IMR-90 (cell line): ENCODE measurements around the gene MET. TPM values are rescaled to one million over a fixed set of nuclear protein-coding genes. Genes with fewer than 3 reads are reported as not detected.

ENCODE experiments used
- ATAC-seq: fragments of 200-7000 bp; cut with Tn5 transposase; 2 replicates; pipeline ENCODE4 v1.9.1; 2020; ENCODE audit warnings: low read depth, mild to moderate bottlenecking, moderate library complexity
- BruUV-seq: library from RNA; stranded (reverse); fragments of 400-500 nt; replicated peaks from 2 replicates; lab custom pipeline; 2021; lab: Mats Ljungman, UMichigan
- CTCF ChIA-PET: fragments of 300-600 bp; formaldehyde crosslinking; extraction: SDS; loops from one replicate; lab custom pipeline; 2021; ENCODE audit warnings: antibody characterized with exemption; lab: Yijun Ruan, JAX
- POLR2A ChIA-PET: fragments of 300-600 bp; sonication (Branson Sonifier 250); formaldehyde crosslinking; loops from one replicate; lab custom pipeline; 2022; ENCODE audit warnings: antibody characterized with exemption; ENCODE audit not compliant: unreplicated experiment; lab: Charles Lee
- DNase-seq: peaks from one replicate; pipeline ENCODE4 v3.0.0; 2013
- H2AFZ ChIP-seq: replicated peaks from 2 replicates; pipeline ENCODE3; 2013; ENCODE audit warnings: low read length, mild to moderate bottlenecking; ENCODE audit not compliant: poor library complexity
- H2AK5ac ChIP-seq: 2 replicates; pipeline ENCODE4 v1.6.1; 2013; ENCODE audit warnings: low read depth, low read length, inconsistent platforms
- H2AK9ac ChIP-seq: replicated peaks from 2 replicates; pipeline ENCODE3; 2013; ENCODE audit warnings: mild to moderate bottlenecking, low read depth, low read length, moderate library complexity; ENCODE audit not compliant: poor library complexity
- H2BK120ac ChIP-seq: 2 replicates; pipeline ENCODE4 v1.6.1; 2013; ENCODE audit warnings: low read depth, low read length, inconsistent platforms
- H2BK15ac ChIP-seq: 3 replicates; pipeline ENCODE4 v1.6.1; 2013; ENCODE audit warnings: low read depth, low read length, inconsistent platforms
- H2BK20ac ChIP-seq: 2 replicates; pipeline ENCODE4 v1.6.1; 2013; ENCODE audit warnings: low read depth, mild to moderate bottlenecking, inconsistent platforms, low read length, moderate library complexity
- H2BK5ac ChIP-seq: 2 replicates; pipeline ENCODE4 v1.6.1; 2013; ENCODE audit warnings: mild to moderate bottlenecking, low read depth, low read length, inconsistent platforms; ENCODE audit not compliant: poor library complexity, severe bottlenecking
- H3K14ac ChIP-seq: replicated peaks from 2 replicates; pipeline ENCODE4 v1.6.1; 2013; ENCODE audit warnings: low read depth, low read length, inconsistent platforms
- H3K18ac ChIP-seq: 2 replicates; pipeline ENCODE4 v1.6.1; 2013; ENCODE audit warnings: low read depth, low read length, control low read depth
- H3K23ac ChIP-seq: 2 replicates; pipeline ENCODE4 v1.6.1; 2013; ENCODE audit warnings: low read depth, low read length, inconsistent platforms
- H3K27ac ChIP-seq: 2 replicates; pipeline ENCODE4 v1.5.1; 2013; ENCODE audit warnings: mild to moderate bottlenecking, control low read depth, low read length; ENCODE audit not compliant: insufficient read depth
- H3K27me3 ChIP-seq: 2 replicates; pipeline ENCODE4 v1.6.1; 2013; ENCODE audit warnings: low read length; ENCODE audit not compliant: control insufficient read depth, insufficient read depth
- H3K36me3 ChIP-seq: 2 replicates; pipeline ENCODE4 v1.6.1; 2013; ENCODE audit warnings: low read length, mixed read lengths; ENCODE audit not compliant: control insufficient read depth, insufficient read depth
- H3K4ac ChIP-seq: 2 replicates; pipeline ENCODE4 v1.6.1; 2013; ENCODE audit warnings: low read depth, low read length, inconsistent platforms
- H3K4me1 ChIP-seq: 2 replicates; pipeline ENCODE4 v1.6.1; 2013; ENCODE audit warnings: low read length, mixed read lengths; ENCODE audit not compliant: control insufficient read depth, insufficient read depth
- H3K4me2 ChIP-seq: 2 replicates; pipeline ENCODE4 v1.6.1; 2013; ENCODE audit warnings: low read depth, mild to moderate bottlenecking, control low read depth, low read length, moderate library complexity
- H3K4me3 ChIP-seq: 2 replicates; pipeline ENCODE4 v1.5.1; 2013; ENCODE audit warnings: low read depth, mild to moderate bottlenecking, control low read depth, low read length, moderate library complexity; ENCODE audit not compliant: insufficient read depth
- H3K56ac ChIP-seq: 2 replicates; pipeline ENCODE4 v1.6.1; 2013; ENCODE audit warnings: low read length, inconsistent platforms; ENCODE audit not compliant: insufficient read depth; ENCODE audit errors: extremely low read depth
- H3K79me1 ChIP-seq, 2 experiments: 2 replicates each; pipeline ENCODE4 v1.6.1; 2013; ENCODE audit warnings: low read length in 2 of 2, inconsistent platforms in 1 of 2, low read depth in 1 of 2
- H3K9ac ChIP-seq: 2 replicates; pipeline ENCODE4 v1.6.1; 2013; ENCODE audit warnings: low read depth, low read length, control low read depth
- H3K9me1 ChIP-seq: 2 replicates; pipeline ENCODE4 v1.6.1; 2013; ENCODE audit warnings: low read length, inconsistent platforms; ENCODE audit not compliant: insufficient read depth
- H3K9me3 ChIP-seq: 2 replicates; pipeline ENCODE4 v1.6.1; 2013; ENCODE audit warnings: low read length; ENCODE audit not compliant: control insufficient read depth, insufficient read depth
- H4K20me1 ChIP-seq: 2 replicates; pipeline ENCODE4 v1.6.1; 2013; ENCODE audit warnings: low read length, inconsistent platforms; ENCODE audit not compliant: insufficient read depth
- H4K5ac ChIP-seq: 2 replicates; pipeline ENCODE4 v1.6.1; 2013; ENCODE audit warnings: mild to moderate bottlenecking, low read depth, low read length, control low read depth
- H4K8ac ChIP-seq, 2 experiments: 2 replicates each; pipeline ENCODE4 v1.6.1; 2013; ENCODE audit warnings: low read depth in 2 of 2, low read length in 2 of 2, control low read depth in 1 of 2, inconsistent platforms in 1 of 2
- H4K91ac ChIP-seq: 2 replicates; pipeline ENCODE4 v1.6.1; 2013; ENCODE audit warnings: low read depth, low read length, inconsistent platforms; ENCODE audit not compliant: insufficient read depth
- BHLHE40 ChIP-seq: fragments of 150-350 bp; IDR thresholded peaks from 2 replicates; pipeline ENCODE4 v1.6.1; 2016; ENCODE audit warnings: mild to moderate bottlenecking, low read depth, low read length
- CEBPB ChIP-seq: IDR thresholded peaks from 2 replicates; pipeline ENCODE4 v1.6.1; 2012; ENCODE audit warnings: low read depth, low read length, improper control_type of control experiment
- CTCF ChIP-seq: conservative IDR thresholded peaks from 2 replicates; pipeline ENCODE4 v1.5.1; 2012; ENCODE audit warnings: mild to moderate bottlenecking, low read depth, low read length, improper control_type of control experiment
- RAD21 ChIP-seq: IDR thresholded peaks from 2 replicates; pipeline ENCODE4 v1.6.1; 2012; ENCODE audit warnings: low read length, improper control_type of control experiment
- RCOR1 ChIP-seq: IDR thresholded peaks from 2 replicates; pipeline ENCODE4 v1.6.1; 2012; ENCODE audit warnings: mild to moderate bottlenecking, low read length, improper control_type of control experiment; ENCODE audit not compliant: insufficient replicate concordance
- USF2 ChIP-seq: fragments of 150-350 bp; IDR thresholded peaks from 2 replicates; pipeline ENCODE4 v1.6.1; 2017; ENCODE audit warnings: mild to moderate bottlenecking, antibody characterized with exemption, low read length, low read depth
- WGBS, 2 experiments: methylation state at CpG; one replicate each; pipeline versions ENCODE4 v1.1.5 to v1.1.7; 2013; ENCODE audit warnings: missing lambda C conversion rate in 2 of 2; ENCODE audit not compliant: insufficient read length in 1 of 2; ENCODE audit errors: extremely low coverage in 2 of 2; 5-methylcytosine and 5-hydroxymethylcytosine counted together
- dilution Hi-C: fragments of 300-500 bp; cut with HindIII; formaldehyde crosslinking; loops from one replicate; pipeline ENCODE4 v1.14.3; 2018; ENCODE audit warnings: low sequenced_read_pairs; ENCODE audit not compliant: unreplicated experiment
- in situ Hi-C: fragments of 300-500 bp; cut with MboI; formaldehyde crosslinking; loops from 3 replicates; pipeline ENCODE4 v1.14.3; 2019; ENCODE audit warnings: low sequenced_read_pairs, inconsistent platforms, mixed read lengths
- intact Hi-C: fragments of 100-400 bp; cut with micrococcal nuclease; formaldehyde crosslinking; loops from 2 replicates; pipeline ENCODE4 v1.10.0; 2022
- polyA plus RNA-seq, 3 experiments: library from polyadenylated mRNA; depleted of rRNA; stranded (reverse); fragments of >200 nt; gene quantifications; 2 replicates each; pipeline ENCODE4 v1.2.3, GENCODE V29; 2012; ENCODE audit warnings: low replicate concordance in 1 of 3
- total RNA-seq: library from RNA; depleted of rRNA; stranded (reverse); fragments of >200 nt; gene quantifications from 2 replicates; pipeline ENCODE4 v1.2.3, GENCODE V29; 2012

MET gene
- total and polyA plus RNA-seq, 2 of the 4 experiments (the other 2 are of a cell fraction): 15.0 to 84.6 TPM

GRCh38 chr7:116787881-116788280 is 115.9 kb downstream of the MET start (continued):
- TF ChIP-seq USF2: no peak

GRCh38 chr7:116788572-116789197 is 116.7 kb downstream of the MET start:
- dilution Hi-C loops (no loop called here), intact Hi-C loops (loop anchor here (5.0 kb wide), 1 partner anchor 96 kb away; no protein-coding TSS in a partner anchor), in situ Hi-C loops (no loop called here)
- 0 out of 2 replicates have a peak overlapping the region, but pooled peaks have one; percentile 3 for H3K4ac ChIP-seq
- no peak overlapping the region for H2BK120ac ChIP-seq
- H2BK5ac ChIP-seq: no peak overlapping the region
- H3K27me3 ChIP-seq: no peaks in the 10 kb centered on the region
- peak overlapping the region; percentile 67; the same call in 1 of the 2 replicates for H3K18ac ChIP-seq
- POLR2A ChIA-PET: no interaction called here
- H2AFZ ChIP-seq: no peak overlapping the region
- DNase-seq: peak; percentile 58
- no peaks in the 10 kb centered on the region for H3K9me1 ChIP-seq
- H3K9me3 ChIP-seq: no peaks in the 10 kb centered on the region
- H4K8ac ChIP-seq: no peak overlapping the region; a peak in 1 of 4 replicates
- H4K5ac ChIP-seq: no peak overlapping the region
- H2BK15ac ChIP-seq: no peak overlapping the region
- H3K36me3 ChIP-seq: no peaks in the 10 kb centered on the region
- no peak overlapping the region for H2AK5ac ChIP-seq
- peaks cover 1% of the 10 kb centered on the region; the same call in 1 of the 2 replicates for H3K4me1 ChIP-seq
- no peak overlapping the region for H2AK9ac ChIP-seq
- H3K14ac ChIP-seq: no peak overlapping the region
- no peak overlapping the region for H3K9ac ChIP-seq
- WGBS, 2 experiments: 67% methylated on average over 1 of the region's 5 CpGs; no CpG with 5 or more reads in 1 of the 2 experiments
- ATAC-seq: no peak; the same call in 1 of the 2 replicates
- no peak overlapping the region for H3K4me2 ChIP-seq
- no TSS peak for BruUV-seq
- H4K20me1 ChIP-seq: no peaks in the 10 kb centered on the region
- H4K91ac ChIP-seq: no peak overlapping the region
- no peak overlapping the region for H3K23ac ChIP-seq
- no peaks in the 10 kb centered on the region for H3K79me1 ChIP-seq
- no peak overlapping the region; the same call in 1 of the 2 replicates for H3K27ac ChIP-seq
- no peak overlapping the region for H3K4me3 ChIP-seq
- CTCF ChIA-PET: no interaction called here
- TF ChIP-seq BHLHE40: peak; percentile 52; the same call in 1 of the 2 replicates
- TF ChIP-seq RCOR1: no peak
- TF ChIP-seq CTCF: no peak
- TF ChIP-seq CEBPB: peak; percentile 67
- no peak for TF ChIP-seq RAD21
- H3K56ac ChIP-seq: no peak overlapping the region
- no peak overlapping the region for H2BK20ac ChIP-seq
